ENCODE results near the gene ORMDL2.

Gene ORMDL2, protein sequence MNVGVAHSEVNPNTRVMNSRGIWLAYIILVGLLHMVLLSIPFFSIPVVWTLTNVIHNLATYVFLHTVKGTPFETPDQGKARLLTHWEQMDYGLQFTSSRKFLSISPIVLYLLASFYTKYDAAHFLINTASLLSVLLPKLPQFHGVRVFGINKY

DNA sequence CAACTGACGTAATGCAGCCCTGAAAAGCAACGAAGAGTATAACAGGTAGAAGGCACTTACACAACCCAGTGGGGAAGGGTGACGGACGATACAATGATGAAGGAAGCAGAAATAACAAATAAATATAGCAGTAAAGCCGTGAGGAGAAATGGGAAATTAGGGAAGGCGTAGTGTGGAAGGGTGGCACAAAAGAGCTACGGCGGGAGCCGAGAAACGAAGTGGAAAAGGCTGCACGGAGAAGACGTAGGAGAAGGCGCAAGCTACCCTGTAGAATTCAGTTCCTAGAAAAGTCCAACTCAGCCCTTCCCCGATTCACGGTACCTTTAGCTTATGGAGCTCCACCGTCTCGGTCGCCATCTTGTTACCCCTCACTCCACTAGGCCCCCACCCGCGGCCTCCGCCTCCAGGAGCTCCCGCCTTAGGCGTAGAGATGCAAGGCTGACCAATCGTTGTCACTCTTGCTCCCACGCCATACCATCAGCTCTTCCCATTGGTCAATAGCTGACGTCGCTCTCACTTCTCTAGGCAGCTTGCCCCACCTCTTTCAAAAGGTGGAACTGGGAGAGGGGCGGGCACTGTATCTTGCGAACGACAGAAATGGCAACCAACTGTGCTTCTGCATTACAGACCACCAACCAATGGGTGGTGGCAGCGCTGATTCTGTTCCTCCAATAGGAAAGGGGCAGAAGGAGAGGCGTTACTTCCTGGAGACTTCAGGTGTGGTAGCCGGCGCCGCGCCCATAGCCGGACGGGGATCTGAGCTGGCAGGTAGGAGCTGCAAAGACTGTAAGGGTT is at the start of gene ORMDL2, which contains the start of gene SARNP:
Gene ORMDL2, plus strand, starts transcription at position 697 of the 795 bp plus-strand sequence. CDS start 959 bp downstream, outside the sequence.
Gene SARNP, minus strand, starts transcription at position 380 of the 795 bp plus-strand sequence. Its CDS starts 23 bp downstream, at position 357.
- H3K27me3 ChIP-seq (ENCODE audit: low read depth, low read length), result no peaks in the 10 kb centered on the region
- peaks cover 8% of the 10 kb centered on the region for H4K20me1 ChIP-seq (ENCODE audit: insufficient read depth, low read length)
- peak within 1 kb of the TSS; percentile 99 for H3K4me2 ChIP-seq (ENCODE audit: low read length)
- peaks cover 17% of the 10 kb centered on the region for H3K4me1 ChIP-seq (ENCODE audit: low read length)
- peak within 1 kb of the TSS; percentile 99 for H3K4me3 ChIP-seq (ENCODE audit: low read length)
- H3K36me3 ChIP-seq (replicated peaks; ENCODE audit: low read depth, low read length), result peaks cover 50% of the 10 kb centered on the region
- peaks cover 67% of the 10 kb centered on the region for H3K79me2 ChIP-seq (ENCODE audit: low read length)
- peak within 1 kb of the TSS; percentile 95 for H3K9ac ChIP-seq (ENCODE audit: low read length)
- peak within 1 kb of the TSS; percentile 67 for H3K27ac ChIP-seq (ENCODE audit: low read length)
- H3K9me3 ChIP-seq (ENCODE audit: insufficient read depth, low read length), result no peaks in the 10 kb centered on the region
- H2AFZ ChIP-seq (ENCODE audit: low read depth, low read length), result peak within 1 kb of the TSS; percentile 85
- TF ChIP-seq, protein P1, sequence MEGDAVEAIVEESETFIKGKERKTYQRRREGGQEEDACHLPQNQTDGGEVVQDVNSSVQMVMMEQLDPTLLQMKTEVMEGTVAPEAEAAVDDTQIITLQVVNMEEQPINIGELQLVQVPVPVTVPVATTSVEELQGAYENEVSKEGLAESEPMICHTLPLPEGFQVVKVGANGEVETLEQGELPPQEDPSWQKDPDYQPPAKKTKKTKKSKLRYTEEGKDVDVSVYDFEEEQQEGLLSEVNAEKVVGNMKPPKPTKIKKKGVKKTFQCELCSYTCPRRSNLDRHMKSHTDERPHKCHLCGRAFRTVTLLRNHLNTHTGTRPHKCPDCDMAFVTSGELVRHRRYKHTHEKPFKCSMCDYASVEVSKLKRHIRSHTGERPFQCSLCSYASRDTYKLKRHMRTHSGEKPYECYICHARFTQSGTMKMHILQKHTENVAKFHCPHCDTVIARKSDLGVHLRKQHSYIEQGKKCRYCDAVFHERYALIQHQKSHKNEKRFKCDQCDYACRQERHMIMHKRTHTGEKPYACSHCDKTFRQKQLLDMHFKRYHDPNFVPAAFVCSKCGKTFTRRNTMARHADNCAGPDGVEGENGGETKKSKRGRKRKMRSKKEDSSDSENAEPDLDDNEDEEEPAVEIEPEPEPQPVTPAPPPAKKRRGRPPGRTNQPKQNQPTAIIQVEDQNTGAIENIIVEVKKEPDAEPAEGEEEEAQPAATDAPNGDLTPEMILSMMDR (IDR thresholded peaks at IDR 0.05; ENCODE audit: low read depth, low read length), result no peak
- no peak for TF ChIP-seq EZH2phosphoT487 (IDR thresholded peaks at IDR 0.05; ENCODE audit: low read depth)

DNA sequence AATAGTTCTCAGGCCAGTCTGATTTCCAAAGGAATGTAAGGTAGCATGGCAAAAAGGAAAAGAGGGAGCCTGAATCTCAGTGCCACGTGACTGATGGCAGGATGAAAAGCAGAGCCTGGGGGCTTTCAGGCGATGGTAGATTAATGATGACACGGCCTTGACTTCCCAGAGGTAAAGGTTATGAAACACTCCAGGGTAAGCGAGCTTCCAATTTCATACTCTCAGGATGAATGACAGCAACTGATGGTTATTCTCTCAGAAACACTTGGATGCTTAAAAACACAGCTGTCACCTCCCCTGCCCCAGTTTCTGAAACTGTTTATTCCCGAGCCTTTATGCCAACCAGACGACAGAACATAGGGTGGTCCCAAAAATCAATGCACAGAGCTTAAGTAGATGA is 46.1 kb upstream of the ORMDL2 start:
- Histone ChIP-seq H3K4me2 (ENCODE audit: low read length) (no peak overlapping the region), H3K4me1 (ENCODE audit: low read length) (no peaks in the 10 kb centered on the region), H3K4me3 (ENCODE audit: low read length) (no peak overlapping the region), H4K20me1 (ENCODE audit: insufficient read depth, low read length) (no peaks in the 10 kb centered on the region), H3K36me3 (replicated peaks; ENCODE audit: low read depth, low read length) (peaks cover 28% of the 10 kb centered on the region), H2AFZ (ENCODE audit: low read depth, low read length) (no peak overlapping the region), H3K27ac (ENCODE audit: low read length) (no peak overlapping the region), H3K9ac (ENCODE audit: low read length) (no peak overlapping the region), H3K9me3 (ENCODE audit: insufficient read depth, low read length) (no peaks in the 10 kb centered on the region), H3K79me2 (ENCODE audit: low read length) (peaks cover 6% of the 10 kb centered on the region; the same call in 1 of the 2 replicates), H3K27me3 (ENCODE audit: low read depth, low read length) (no peaks in the 10 kb centered on the region)
- TF ChIP-seq, protein P1 (IDR thresholded peaks at IDR 0.05; ENCODE audit: low read depth, low read length), result no peak
- no peak for TF ChIP-seq EZH2phosphoT487 (IDR thresholded peaks at IDR 0.05; ENCODE audit: low read depth)

DNA sequence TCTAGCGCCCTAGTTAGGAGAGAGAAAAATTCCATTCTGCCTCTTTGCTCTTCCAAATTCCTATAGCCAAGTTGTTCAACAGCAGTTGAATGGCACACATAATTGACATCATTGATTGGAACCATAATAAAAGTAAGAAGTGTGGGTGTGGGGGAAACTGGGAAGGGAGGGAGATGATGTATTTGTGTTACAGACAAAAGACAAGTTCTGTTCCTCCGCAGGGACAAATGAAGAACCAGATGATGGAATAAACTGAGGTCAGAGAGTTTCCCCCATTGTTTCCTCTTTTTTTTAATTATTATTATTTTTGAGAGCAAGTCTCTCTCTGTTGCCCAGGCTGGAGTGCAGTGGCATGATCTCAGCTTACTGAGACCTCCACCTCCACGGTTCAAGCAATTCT is 40.0 kb upstream of the ORMDL2 start:
- no peak for TF ChIP-seq EZH2phosphoT487 (IDR thresholded peaks at IDR 0.05; ENCODE audit: low read depth)
- TF ChIP-seq, protein P1 (IDR thresholded peaks at IDR 0.05; ENCODE audit: low read depth, low read length), result no peak
- no peak overlapping the region for H3K4me2 ChIP-seq (ENCODE audit: low read length)

DNA sequence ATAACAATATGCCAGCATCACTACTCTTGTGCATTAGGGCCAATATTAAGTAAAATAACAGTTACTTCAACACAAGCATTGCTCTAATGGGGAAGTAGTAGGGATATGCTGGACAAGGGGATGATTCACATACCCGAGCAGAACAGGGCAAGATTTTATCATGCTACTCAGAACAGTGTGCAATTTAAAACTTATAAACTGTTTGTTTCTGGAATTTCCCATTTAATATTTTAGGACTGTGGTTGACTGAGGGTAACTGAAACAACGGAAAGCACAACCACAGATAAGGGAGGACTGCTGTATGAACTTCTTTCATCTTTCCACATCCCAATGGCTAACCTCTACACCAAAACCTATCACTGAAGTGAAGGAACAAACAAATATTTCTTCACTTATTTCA is 37.2 kb upstream of the ORMDL2 start:
- H3K27ac ChIP-seq (ENCODE audit: low read length), result no peak overlapping the region
- no peaks in the 10 kb centered on the region for H4K20me1 ChIP-seq (ENCODE audit: insufficient read depth, low read length)
- H2AFZ ChIP-seq (ENCODE audit: low read depth, low read length), result no peak overlapping the region
- peaks cover 47% of the 10 kb centered on the region for H3K36me3 ChIP-seq (replicated peaks; ENCODE audit: low read depth, low read length)
- no peak overlapping the region for H3K4me3 ChIP-seq (ENCODE audit: low read length)
- no peak overlapping the region for H3K4me2 ChIP-seq (ENCODE audit: low read length)
- H3K27me3 ChIP-seq (ENCODE audit: low read depth, low read length), result no peaks in the 10 kb centered on the region
- H3K9me3 ChIP-seq (ENCODE audit: insufficient read depth, low read length), result no peaks in the 10 kb centered on the region
- H3K79me2 ChIP-seq (ENCODE audit: low read length), result peaks cover 6% of the 10 kb centered on the region; the same call in 1 of the 2 replicates
- H3K9ac ChIP-seq (ENCODE audit: low read length), result no peak overlapping the region
- H3K4me1 ChIP-seq (ENCODE audit: low read length), result no peaks in the 10 kb centered on the region
- TF ChIP-seq, protein P1 (IDR thresholded peaks at IDR 0.05; ENCODE audit: low read depth, low read length), result no peak
- TF ChIP-seq EZH2phosphoT487 (IDR thresholded peaks at IDR 0.05; ENCODE audit: low read depth), result no peak

More for the DNA sequence above, 40.0 kb upstream of the ORMDL2 start:
- Histone ChIP-seq H3K27me3 (ENCODE audit: low read depth, low read length) (no peaks in the 10 kb centered on the region), H3K4me3 (ENCODE audit: low read length) (no peak overlapping the region), H2AFZ (ENCODE audit: low read depth, low read length) (no peak overlapping the region), H3K79me2 (ENCODE audit: low read length) (peaks cover 3% of the 10 kb centered on the region; the same call in 1 of the 2 replicates), H3K27ac (ENCODE audit: low read length) (no peak overlapping the region), H4K20me1 (ENCODE audit: insufficient read depth, low read length) (no peaks in the 10 kb centered on the region), H3K4me1 (ENCODE audit: low read length) (no peaks in the 10 kb centered on the region), H3K9ac (ENCODE audit: low read length) (no peak overlapping the region), H3K9me3 (ENCODE audit: insufficient read depth, low read length) (no peaks in the 10 kb centered on the region), H3K36me3 (replicated peaks; ENCODE audit: low read depth, low read length) (peaks cover 27% of the 10 kb centered on the region)

All from OCI-LY3 (cell line).